Upper lobe of right lung (tissue), 1 donor: ENCODE results near the gene MEIOSIN. TPM values are rescaled to one million over a fixed set of nuclear protein-coding genes. Genes with fewer than 3 reads are reported as not detected.

ENCODE experiments used
- ATAC-seq: fragments of 200-7000 bp; cut with Tn5 transposase; one replicate; pipeline ENCODE4 v1.9.1; 2020; ENCODE audit warnings: mild to moderate bottlenecking, moderate library complexity
- DNase-seq: peaks from one replicate; pipeline ENCODE4 v3.0.0-alpha.2; 2020
- H3K27ac ChIP-seq: fragments of 200-600 bp; one replicate; pipeline ENCODE4 v1.8.0; 2022
- H3K27me3 ChIP-seq: fragments of 200-600 bp; one replicate; pipeline ENCODE4 v1.8.0; 2022; ENCODE audit warnings: mild to moderate bottlenecking
- H3K36me3 ChIP-seq: fragments of 200-600 bp; one replicate; pipeline ENCODE4 v1.8.0; 2022
- H3K4me1 ChIP-seq: fragments of 200-600 bp; one replicate; pipeline ENCODE4 v1.8.0; 2022
- H3K4me3 ChIP-seq: fragments of 200-600 bp; one replicate; pipeline ENCODE4 v1.8.0; 2022; ENCODE audit warnings: mild to moderate bottlenecking
- H3K9me3 ChIP-seq: fragments of 200-600 bp; one replicate; pipeline ENCODE4 v1.8.0; 2022
- CTCF ChIP-seq: fragments of 200-600 bp; IDR thresholded peaks from one replicate; pipeline ENCODE4 v1.8.0; 2022; ENCODE audit warnings: antibody characterized with exemption
- intact Hi-C: fragments of 100-400 bp; cut with DNase I; formaldehyde crosslinking; loops from one replicate; pipeline ENCODE4 v1.11.0; 2022
- total RNA-seq: library from RNA; stranded (reverse); fragmentation: NEBNext Ultra II Directional; extraction: Animal tissue kit (Norgen Biotek cat#: 25700); gene quantifications from one replicate; pipeline ENCODE4 v1.2.1, GENCODE V29; 2021
- donor health status: DM: no; HTN: yes; CAD: no; lungs with severe emphysema.

MEIOSIN gene
- total RNA-seq, 1 donor from 2014 or later = not detected

DNA sequence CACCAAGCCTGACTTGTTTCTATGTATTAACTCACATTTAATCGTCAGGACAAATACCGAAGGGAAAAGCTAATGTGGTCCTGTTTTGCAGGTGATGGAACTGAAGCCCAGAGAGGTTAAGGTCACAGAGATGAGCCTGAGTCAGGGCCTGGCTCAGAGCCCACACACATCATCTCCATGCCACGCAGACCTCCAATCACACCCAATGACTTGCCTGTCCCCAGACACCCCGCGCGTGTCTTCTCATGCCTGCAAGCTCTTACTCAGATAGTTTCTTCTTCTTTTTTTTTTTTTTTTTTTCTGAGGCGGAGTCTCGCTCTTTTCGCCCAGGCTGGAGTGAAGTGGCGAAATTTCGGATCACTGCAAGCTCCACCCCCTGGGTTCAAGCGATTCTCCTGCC, 19.4 kb downstream of the MEIOSIN start:
- H3K36me3 ChIP-seq = no peaks in the 10 kb centered on the region
- H3K4me3 ChIP-seq = no peak overlapping the region
- TF ChIP-seq CTCF = no peak
- H3K9me3 ChIP-seq = no peaks in the 10 kb centered on the region
- H3K4me1 ChIP-seq = no peaks in the 10 kb centered on the region
- H3K27me3 ChIP-seq = no peaks in the 10 kb centered on the region
- intact Hi-C loops = no loop called here
- no peak for DNase-seq
- H3K27ac ChIP-seq = no peak overlapping the region
- ATAC-seq = no peak

DNA sequence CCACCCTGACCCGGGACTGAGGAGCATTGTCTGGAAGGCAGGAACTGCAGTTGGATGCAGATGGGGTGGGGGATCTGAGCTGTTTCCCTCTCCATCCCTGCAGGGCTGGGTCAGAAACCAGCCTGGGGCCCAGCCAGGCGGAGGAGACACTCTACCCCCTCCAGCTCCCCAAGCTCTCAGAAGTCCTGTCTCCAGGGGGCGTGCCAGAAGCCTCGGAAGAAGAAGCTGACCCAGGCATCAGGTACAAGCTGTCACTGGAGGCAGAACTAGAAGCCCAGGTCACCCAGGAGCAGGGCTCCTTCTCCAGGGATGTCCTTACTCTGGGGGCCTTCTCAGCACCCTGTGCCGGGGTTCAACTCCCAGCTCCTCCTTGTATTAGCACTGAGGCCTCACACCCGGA, 20.3 kb downstream of the MEIOSIN start:
- no peaks in the 10 kb centered on the region for H3K27me3 ChIP-seq
- H3K27ac ChIP-seq = no peak overlapping the region
- intact Hi-C loops = no loop called here
- TF ChIP-seq CTCF = no peak
- no peaks in the 10 kb centered on the region for H3K9me3 ChIP-seq
- H3K4me1 ChIP-seq = no peaks in the 10 kb centered on the region
- H3K36me3 ChIP-seq = no peaks in the 10 kb centered on the region
- no peak overlapping the region for H3K4me3 ChIP-seq
- no peak for DNase-seq
- ATAC-seq = no peak

DNA sequence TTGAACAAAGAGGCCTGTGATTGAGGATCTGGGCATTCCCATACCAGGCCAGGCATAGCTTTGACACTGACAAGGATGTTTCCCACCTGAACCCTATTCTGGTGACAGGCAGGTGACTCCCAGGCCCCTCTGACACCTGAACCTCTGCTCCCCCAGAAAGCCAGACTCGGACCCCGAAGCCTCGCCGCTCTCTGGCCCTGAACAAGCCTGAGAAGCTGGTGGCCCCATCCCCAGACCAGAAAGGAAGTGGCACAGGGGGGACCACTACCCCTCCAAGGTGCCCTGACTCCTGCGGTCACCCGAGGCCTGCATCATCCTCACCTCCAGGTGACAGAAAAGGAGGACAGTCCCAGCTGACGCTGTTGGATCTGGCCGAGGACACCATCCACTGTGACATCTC, 21.1 kb downstream of the MEIOSIN start:
- TF ChIP-seq CTCF = no peak
- DNase-seq (no peak), ATAC-seq (no peak)
- Histone ChIP-seq H3K27ac (no peak overlapping the region), H3K36me3 (no peaks in the 10 kb centered on the region), H3K4me3 (no peak overlapping the region), H3K4me1 (no peaks in the 10 kb centered on the region), H3K27me3 (no peaks in the 10 kb centered on the region), H3K9me3 (no peaks in the 10 kb centered on the region)
- intact Hi-C loops = no loop called here

GRCh38 chr19:45757695-45758094, 24.5 kb downstream of the MEIOSIN start:
- no peaks in the 10 kb centered on the region for H3K4me1 ChIP-seq
- no peak overlapping the region for H3K27ac ChIP-seq
- no peak overlapping the region for H3K4me3 ChIP-seq
- no peak for TF ChIP-seq CTCF
- H3K36me3 ChIP-seq = no peaks in the 10 kb centered on the region
- H3K9me3 ChIP-seq = no peaks in the 10 kb centered on the region
- H3K27me3 ChIP-seq = no peaks in the 10 kb centered on the region
- ATAC-seq (no peak), DNase-seq (no peak)
- intact Hi-C loops = no loop called here

GRCh38 chr19:45758921-45759320, 25.7 kb downstream of the MEIOSIN start:
- no peaks in the 10 kb centered on the region for H3K27me3 ChIP-seq
- intact Hi-C loops = no loop called here
- no peaks in the 10 kb centered on the region for H3K9me3 ChIP-seq
- no peaks in the 10 kb centered on the region for H3K4me1 ChIP-seq
- TF ChIP-seq CTCF = no peak
- H3K36me3 ChIP-seq = no peaks in the 10 kb centered on the region
- H3K4me3 ChIP-seq = no peak overlapping the region
- no peak overlapping the region for H3K27ac ChIP-seq
- ATAC-seq (no peak), DNase-seq (no peak)

DNA sequence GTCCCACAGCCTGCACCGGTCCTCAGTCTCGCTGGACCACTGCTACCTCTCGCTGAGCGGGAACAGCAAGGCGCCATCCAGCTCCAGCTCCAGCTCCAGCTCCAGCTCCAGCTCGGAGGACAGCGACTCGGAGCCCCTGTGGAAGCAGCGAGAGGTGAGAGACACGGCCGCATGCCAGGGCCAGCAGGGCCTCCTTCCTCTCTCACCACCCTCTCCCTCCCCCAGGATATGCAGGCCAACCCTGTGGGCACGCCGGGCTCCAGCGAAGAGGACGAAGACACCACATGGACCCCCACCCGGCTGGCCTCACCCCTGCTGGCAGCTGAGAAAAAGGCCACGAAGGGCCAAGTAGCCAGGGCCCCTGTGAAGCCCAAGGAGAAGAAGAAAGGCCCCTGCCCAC, 28.5 kb downstream of the MEIOSIN start:
- no peak for DNase-seq
- intact Hi-C loops = no loop called here

More for the DNA sequence above, 28.5 kb downstream of the MEIOSIN start:
- no peak overlapping the region for H3K4me3 ChIP-seq
- H3K4me1 ChIP-seq = peaks cover 15% of the 10 kb centered on the region
- ATAC-seq = no peak
- no peaks in the 10 kb centered on the region for H3K27me3 ChIP-seq
- no peak overlapping the region for H3K27ac ChIP-seq
- H3K36me3 ChIP-seq = no peaks in the 10 kb centered on the region
- no peak for TF ChIP-seq CTCF
- H3K9me3 ChIP-seq = no peaks in the 10 kb centered on the region
